Measurements from ENCODE around the gene TRIO.

TRIO gene

GRCh38 chr5:14347522-14347921 is 204.4 kb downstream of the TRIO start:
- TF ChIP-seq REST (IDR thresholded peaks at IDR 0.05; ENCODE audit: insufficient read depth in 1 of 2, low read depth in 2 of 2, low read length in 2 of 2) (no peak), FOXP2 (optimal IDR thresholded peaks at IDR 0.05; ENCODE audit: borderline replicate concordance, extremely low read depth, extremely low read length, insufficient read depth) (no peak), SIN3A (IDR thresholded peaks at IDR 0.05; ENCODE audit: borderline replicate concordance, insufficient read depth, low read length) (no peak), POLR2AphosphoS5 (IDR thresholded peaks at IDR 0.05; ENCODE audit: low read depth, low read length) (no peak), TAF1 (IDR thresholded peaks at IDR 0.05; ENCODE audit: borderline replicate concordance, insufficient read depth, low read length) (no peak)

- no peak for TF ChIP-seq POLR2AphosphoS5 (IDR thresholded peaks at IDR 0.05; ENCODE audit: low read depth, low read length)
- no peak for TF ChIP-seq REST (IDR thresholded peaks at IDR 0.05; ENCODE audit: insufficient read depth in 1 of 2, low read depth in 2 of 2, low read length in 2 of 2)
- TF ChIP-seq SIN3A (IDR thresholded peaks at IDR 0.05; ENCODE audit: borderline replicate concordance, insufficient read depth, low read length), result no peak
Measured at GRCh38 chr5:14348142-14348541, 205.0 kb downstream of the TRIO start.

GRCh38 chr5:14349029-14349428 is 205.9 kb downstream of the TRIO start:
- TF ChIP-seq SIN3A (IDR thresholded peaks at IDR 0.05; ENCODE audit: borderline replicate concordance, insufficient read depth, low read length) (no peak), REST (IDR thresholded peaks at IDR 0.05; ENCODE audit: insufficient read depth in 1 of 2, low read depth in 2 of 2, low read length in 2 of 2) (no peak), TAF1 (IDR thresholded peaks at IDR 0.05; ENCODE audit: borderline replicate concordance, insufficient read depth, low read length) (no peak), POLR2AphosphoS5 (IDR thresholded peaks at IDR 0.05; ENCODE audit: low read depth, low read length) (no peak), FOXP2 (optimal IDR thresholded peaks at IDR 0.05; ENCODE audit: borderline replicate concordance, extremely low read depth, extremely low read length, insufficient read depth) (no peak)

GRCh38 chr5:14351086-14351661 is 208.0 kb downstream of the TRIO start:
- TF ChIP-seq REST (IDR thresholded peaks at IDR 0.05; ENCODE audit: insufficient read depth in 1 of 2, low read depth in 2 of 2, low read length in 2 of 2), result no peak
- no peak for TF ChIP-seq SIN3A (IDR thresholded peaks at IDR 0.05; ENCODE audit: borderline replicate concordance, insufficient read depth, low read length)
- TF ChIP-seq FOXP2 (optimal IDR thresholded peaks at IDR 0.05; ENCODE audit: borderline replicate concordance, extremely low read depth, extremely low read length, insufficient read depth), result no peak
- no peak for TF ChIP-seq TAF1 (IDR thresholded peaks at IDR 0.05; ENCODE audit: borderline replicate concordance, insufficient read depth, low read length)
- TF ChIP-seq POLR2AphosphoS5 (IDR thresholded peaks at IDR 0.05; ENCODE audit: low read depth, low read length), result no peak

All from PFSK-1 (cell line).